Erythroblast (primary cell): ENCODE measurements around the gene LKAAEAR1.

Experiments
- GATA1 ChIP-seq: IDR thresholded peaks from 2 replicates; pipeline ENCODE4 v1.6.1; 2011; ENCODE audit warnings: low read depth, mild to moderate bottlenecking, control low read depth, low read length, moderate library complexity
- POLR2A ChIP-seq: IDR thresholded peaks from 2 replicates; pipeline ENCODE4 v1.6.1; 2011; ENCODE audit warnings: mild to moderate bottlenecking, low read length

GRCh38 chr20:64101731-64102621 lies 17.8 kb upstream of the LKAAEAR1 start:
- no peak for TF ChIP-seq POLR2A
- no peak for TF ChIP-seq GATA1
